Naive thymus-derived CD4-positive, alpha-beta T cell (primary cell): ENCODE results near the gene GNAS-AS1. TPM values are rescaled to one million over a fixed set of nuclear protein-coding genes. Genes with fewer than 3 reads are reported as not detected.

Source experiments
- ATAC-seq: fragments of 150-1000 bp; cut with Tn5 transposase; 2 replicates; pipeline ENCODE4 v1.10.0; 2021; ENCODE audit warnings: mild to moderate bottlenecking, moderate library complexity
- CTCF ChIA-PET: fragments of 350-600 bp; sonication (Branson Sonifier 250); formaldehyde crosslinking; loops from one replicate; lab custom pipeline; 2021; ENCODE audit warnings: antibody characterized with exemption; lab: Charles Lee
- POLR2A ChIA-PET: fragments of 350-600 bp; sonication (Branson Sonifier 250); formaldehyde crosslinking; loops from one replicate; lab custom pipeline; 2021; ENCODE audit warnings: antibody characterized with exemption, inconsistent platforms; lab: Charles Lee
- DNase-seq, 9 donors: peaks; one replicate each; pipeline versions ENCODE4 v3.0.0 to v3.0.0-alpha.2; 2020 to 2022; ENCODE audit warnings: mixed read lengths in 1 of 9
- H3K27ac ChIP-seq: one replicate; pipeline ENCODE4 v1.7.0; 2013; ENCODE audit warnings: mild to moderate bottlenecking, low read depth, low read length, moderate library complexity
- H3K27me3 ChIP-seq, 2 donors: one replicate each; pipeline ENCODE4 v1.7.0; 2013; ENCODE audit warnings: low read length in 2 of 2, mild to moderate bottlenecking in 2 of 2, moderate library complexity in 2 of 2; ENCODE audit not compliant: control insufficient read depth in 2 of 2, insufficient read depth in 2 of 2
- H3K36me3 ChIP-seq, 3 experiments: 1 replicate in 2 of 3; 2 replicates in 1 of 3; pipeline ENCODE4 v1.7.0; 2013; ENCODE audit warnings: low read length in 3 of 3, mild to moderate bottlenecking in 3 of 3, moderate library complexity in 1 of 3; ENCODE audit not compliant: insufficient read depth in 3 of 3, control insufficient read depth in 2 of 3
- H3K4me1 ChIP-seq, 2 donors: one replicate each; pipeline ENCODE4 v1.7.0; 2013; ENCODE audit warnings: low read length in 2 of 2, mild to moderate bottlenecking in 2 of 2, moderate library complexity in 1 of 2; ENCODE audit not compliant: control insufficient read depth in 2 of 2, insufficient read depth in 2 of 2
- H3K4me3 ChIP-seq: 2 replicates; pipeline ENCODE4 v1.7.0; 2013; ENCODE audit warnings: mild to moderate bottlenecking, low read length
- H3K9me3 ChIP-seq, 3 experiments: 1 replicate in 2 of 3; 2 replicates in 1 of 3; pipeline ENCODE4 v1.7.0; 2013; ENCODE audit warnings: low read length in 3 of 3; ENCODE audit not compliant: control insufficient read depth in 2 of 3
- H3K27ac Mint-ChIP-seq, 9 donors: one replicate each; pipeline ENCODE4 v1.8.0; 2020 to 2022; ENCODE audit warnings: mixed read lengths in 9 of 9, mild to moderate bottlenecking in 8 of 9, moderate library complexity in 5 of 9, inconsistent platforms in 2 of 9
- H3K27me3 Mint-ChIP-seq, 5 donors: one replicate each; pipeline ENCODE4 v1.8.0; 2021 to 2022; ENCODE audit warnings: mixed read lengths in 5 of 5, mild to moderate bottlenecking in 1 of 5
- H3K36me3 Mint-ChIP-seq, 5 donors: one replicate each; pipeline ENCODE4 v1.8.0; 2020 to 2022; ENCODE audit warnings: mixed read lengths in 5 of 5, mild to moderate bottlenecking in 3 of 5, inconsistent platforms in 1 of 5
- H3K4me1 Mint-ChIP-seq, 7 donors: one replicate each; pipeline ENCODE4 v1.8.0; 2020 to 2022; ENCODE audit warnings: mixed read lengths in 7 of 7, mild to moderate bottlenecking in 3 of 7, inconsistent platforms in 1 of 7
- H3K4me3 Mint-ChIP-seq, 10 donors: one replicate each; pipeline ENCODE4 v1.8.0; 2020 to 2022; ENCODE audit warnings: mild to moderate bottlenecking in 10 of 10, mixed read lengths in 10 of 10, moderate library complexity in 6 of 10, inconsistent platforms in 2 of 10
- H3K9me3 Mint-ChIP-seq, 11 donors: one replicate each; pipeline ENCODE4 v1.8.0; 2020 to 2022; ENCODE audit warnings: mixed read lengths in 11 of 11, mild to moderate bottlenecking in 4 of 11, inconsistent platforms in 1 of 11, moderate library complexity in 1 of 11
- intact Hi-C, 2 donors: fragments of 100-400 bp; cut with micrococcal nuclease; formaldehyde crosslinking; loops; one replicate each; pipeline ENCODE4 v1.15.1; 2023
- polyA plus RNA-seq, 2 donors: library from polyadenylated mRNA; unstranded; fragments of 300-500 nt; fragmentation: Illumina TruSeq; gene quantifications; one replicate each; pipeline ENCODE4 v1.2.3, GENCODE V29; 2021
- total RNA-seq, 6 experiments: library from RNA in 5 of 6; stranded (reverse) in 5 of 6; gene quantifications; 1 replicate in 5 of 6; 2 replicates in 1 of 6; pipeline ENCODE4 v1.2.3 and lab custom pipeline; 2021 to 2026

GNAS-AS1 gene
- total and polyA plus RNA-seq, 7 experiments from 2014 or later: 0.13 to 2.0 (median 1.5) TPM; not detected in 2

GRCh38 chr20:58888521-58889333 lies 38.0 kb upstream of the GNAS-AS1 start:
- Mint-ChIP-seq H3K27me3 (peaks cover 0 to 3% (median 0%) of the 10 kb centered on the region in 5 donors), H3K27ac (peak overlapping the region; percentile 67 to 97 (median 90)), H3K4me3 (peak overlapping the region; percentile 81 to 94 (median 87)), H3K36me3 (peaks cover 0 to 13% (median 0%) of the 10 kb centered on the region in 5 donors), H3K4me1 (peaks cover 15 to 46% (median 37%) of the 10 kb centered on the region in 7 donors), H3K9me3 (peaks cover 0 to 7% (median 0%) of the 10 kb centered on the region in 11 donors)
- Histone ChIP-seq H3K4me1 (peaks cover 4 to 6% of the 10 kb centered on the region in 2 donors), H3K9me3 (no peaks in the 10 kb centered on the region), H3K27me3 (no peaks in the 10 kb centered on the region), H3K36me3 (peaks cover 0 to 3% (median 0%) of the 10 kb centered on the region in 3 experiments), H3K4me3 (peak overlapping the region; percentile 68), H3K27ac (peak overlapping the region; percentile 95)
- DNase-seq: peak; percentile 64 to 91 (median 86)
- ChIA-PET CTCF (interaction anchor here (0.5 kb wide), 1 partner anchor 92 kb away, joined by 3 read pairs; the partner anchor contains the start of gene NELFCD), POLR2A (interaction anchor here (0.8 to 2.2 kb wide), 21 partner anchors 11 to 1268 kb away, joined by 3 to 17 read pairs (median 4); partner anchors contain the start of genes ATP5F1E, GNAS, GNAS-AS1 and NELFCD)
- intact Hi-C loops: loop anchor here (1.0 kb wide), 4 partner anchors 93 to 238 kb away; partner anchors contain the start of genes ATP5F1E (in 1 of the 2), NELFCD (in 1 of the 2) and STX16 (in 1 of the 2)
- peak; percentile 76 for ATAC-seq

- peaks cover 0 to 10% (median 0%) of the 10 kb centered on the region in 5 donors for H3K36me3 Mint-ChIP-seq
- H3K36me3 ChIP-seq: peaks cover 0 to 3% (median 0%) of the 10 kb centered on the region in 3 experiments
- H3K9me3 Mint-ChIP-seq: peaks cover 0 to 7% (median 0%) of the 10 kb centered on the region in 11 donors
- H3K9me3 ChIP-seq: no peaks in the 10 kb centered on the region
- peaks cover 0 to 6% (median 0%) of the 10 kb centered on the region in 5 donors for H3K27me3 Mint-ChIP-seq
- peak overlapping the region; percentile 68 for H3K4me3 ChIP-seq
- H3K27ac Mint-ChIP-seq: peak overlapping the region; percentile 58 to 95 (median 83)
- H3K4me1 Mint-ChIP-seq: peaks cover 9 to 39% (median 31%) of the 10 kb centered on the region in 7 donors
- DNase-seq (no peak), ATAC-seq (no peak)
- ChIA-PET POLR2A (no interaction called here), CTCF (no interaction called here)
- peak overlapping the region; percentile 95 for H3K27ac ChIP-seq
- intact Hi-C loops: loop anchor here in 1 of 2 donors (1.0 kb wide), 1 partner anchor 93 kb away; the partner anchor contains the start of gene NELFCD
- peak overlapping the region; percentile 77 to 94 (median 86) for H3K4me3 Mint-ChIP-seq
- no peaks in the 10 kb centered on the region for H3K27me3 ChIP-seq
- no peaks in the 10 kb centered on the region for H3K4me1 ChIP-seq
These were observed 37.4 kb upstream of the GNAS-AS1 start for GRCh38 chr20:58888103-58888502.

- ChIA-PET CTCF (interaction anchor here (1.3 kb wide), 1 partner anchor 20 kb away, joined by 3 read pairs; no protein-coding TSS in a partner anchor), POLR2A (interaction anchor here (0.6 to 2.1 kb wide), 6 partner anchors 10 to 501 kb away, joined by 3 to 9 read pairs (median 4); partner anchors contain the start of genes NELFCD and PRELID3B)
- H3K9me3 ChIP-seq: no peaks in the 10 kb centered on the region
- H3K27me3 ChIP-seq: no peaks in the 10 kb centered on the region
- no peak overlapping the region for H3K27ac ChIP-seq
- no peaks in the 10 kb centered on the region for H3K4me1 ChIP-seq
- H3K4me3 ChIP-seq: no peak overlapping the region
- peaks cover 0 to 4% (median 0%) of the 10 kb centered on the region in 5 donors for H3K27me3 Mint-ChIP-seq
- peaks cover 5 to 31% (median 23%) of the 10 kb centered on the region in 7 donors for H3K4me1 Mint-ChIP-seq
- ATAC-seq (no peak), DNase-seq (no peak)
- H3K9me3 Mint-ChIP-seq: peaks cover 0 to 5% (median 0%) of the 10 kb centered on the region in 11 donors
- peak overlapping the region in 5 of 9 donors; percentile 21 to 78 (median 25) for H3K27ac Mint-ChIP-seq
- peaks cover 0 to 3% (median 0%) of the 10 kb centered on the region in 5 donors for H3K36me3 Mint-ChIP-seq
- H3K4me3 Mint-ChIP-seq: peak overlapping the region in 1 of 10 donors; percentile 94
- no peaks in the 10 kb centered on the region for H3K36me3 ChIP-seq
- intact Hi-C loops: no loop called here
These were observed 35.8 kb upstream of the GNAS-AS1 start for GRCh38 chr20:58886546-58886945.

GRCh38 chr20:58884966-58885365 lies 34.3 kb upstream of the GNAS-AS1 start:
- H3K27ac ChIP-seq: no peak overlapping the region
- H3K9me3 Mint-ChIP-seq: peaks cover 0 to 3% (median 0%) of the 10 kb centered on the region in 11 donors
- no peak overlapping the region for H3K4me3 ChIP-seq
- ATAC-seq (no peak), DNase-seq (no peak)
- peaks cover 0 to 3% (median 0%) of the 10 kb centered on the region in 5 donors for H3K36me3 Mint-ChIP-seq
- no peak overlapping the region for H3K4me3 Mint-ChIP-seq
- intact Hi-C loops: no loop called here
- H3K9me3 ChIP-seq: no peaks in the 10 kb centered on the region
- H3K27me3 ChIP-seq: no peaks in the 10 kb centered on the region
- no peaks in the 10 kb centered on the region for H3K4me1 ChIP-seq
- ChIA-PET POLR2A (interaction anchor here (1.1 to 2.4 kb wide), 2 partner anchors 147 to 165 kb away, joined by 3 to 10 read pairs; partner anchors contain the start of gene ATP5F1E), CTCF (no interaction called here)
- peak overlapping the region in 1 of 9 donors; percentile 15 for H3K27ac Mint-ChIP-seq
- H3K4me1 Mint-ChIP-seq: peaks cover 5 to 31% (median 25%) of the 10 kb centered on the region in 7 donors
- no peaks in the 10 kb centered on the region for H3K36me3 ChIP-seq
- peaks cover 0 to 4% (median 0%) of the 10 kb centered on the region in 5 donors for H3K27me3 Mint-ChIP-seq

- Histone ChIP-seq H3K4me1 (peaks cover 0 to 4% of the 10 kb centered on the region in 2 donors), H3K9me3 (no peaks in the 10 kb centered on the region), H3K27ac (no peak overlapping the region), H3K36me3 (no peaks in the 10 kb centered on the region), H3K4me3 (no peak overlapping the region), H3K27me3 (no peaks in the 10 kb centered on the region)
- peaks cover 0 to 3% (median 0%) of the 10 kb centered on the region in 5 donors for H3K36me3 Mint-ChIP-seq
- intact Hi-C loops: no loop called here
- H3K4me3 Mint-ChIP-seq: no peak overlapping the region
- CTCF ChIA-PET: interaction anchor here (0.8 kb wide), 1 partner anchor 324 kb away, joined by 3 read pairs; no protein-coding TSS in a partner anchor
- peaks cover 0 to 4% (median 0%) of the 10 kb centered on the region in 5 donors for H3K27me3 Mint-ChIP-seq
- ATAC-seq (no peak), DNase-seq (no peak)
- POLR2A ChIA-PET: interaction anchor here (2.4 kb wide), 1 partner anchor 149 kb away, joined by 10 read pairs; the partner anchor contains the start of gene ATP5F1E
- no peaks in the 10 kb centered on the region for H3K9me3 Mint-ChIP-seq
- H3K27ac Mint-ChIP-seq: peak overlapping the region in 1 of 9 donors; percentile 45
- peaks cover 4 to 47% (median 31%) of the 10 kb centered on the region in 7 donors for H3K4me1 Mint-ChIP-seq
These were observed 32.6 kb upstream of the GNAS-AS1 start for GRCh38 chr20:58883241-58883691.

- no peak for DNase-seq
- ChIA-PET CTCF (interaction anchor here (0.6 kb wide), 1 partner anchor 1227 kb away, joined by 4 read pairs; no protein-coding TSS in a partner anchor), POLR2A (interaction anchor here (0.6 to 2.4 kb wide), 2 partner anchors 149 to 462 kb away, joined by 3 to 10 read pairs; partner anchors contain the start of gene ATP5F1E)
- peaks cover 6 to 47% (median 32%) of the 10 kb centered on the region in 7 donors for H3K4me1 Mint-ChIP-seq
- H3K9me3 ChIP-seq: no peaks in the 10 kb centered on the region
- no peak overlapping the region for H3K4me3 Mint-ChIP-seq
- H3K36me3 Mint-ChIP-seq: peaks cover 0 to 3% (median 0%) of the 10 kb centered on the region in 5 donors
- intact Hi-C loops: no loop called here
- peaks cover 0 to 4% (median 0%) of the 10 kb centered on the region in 5 donors for H3K27me3 Mint-ChIP-seq
- no peaks in the 10 kb centered on the region for H3K9me3 Mint-ChIP-seq
- H3K27ac Mint-ChIP-seq: peak overlapping the region in 1 of 9 donors; percentile 45
- H3K4me1 ChIP-seq: peaks cover 0 to 10% of the 10 kb centered on the region in 2 donors
- no peak overlapping the region for H3K4me3 ChIP-seq
- no peak overlapping the region for H3K27ac ChIP-seq
- H3K36me3 ChIP-seq: no peaks in the 10 kb centered on the region
- no peak for ATAC-seq
- H3K27me3 ChIP-seq: no peaks in the 10 kb centered on the region
These were observed 32.0 kb upstream of the GNAS-AS1 start for GRCh38 chr20:58882704-58883089.
